ENCODE measurements around the gene FKBP2. TPM values are rescaled to one million over a fixed set of nuclear protein-coding genes. Genes with fewer than 3 reads are reported as not detected.

FKBP2 gene
- total and polyA plus RNA-seq, 4 donors = 50.2 to 298 (median 87.2) TPM

DNA sequence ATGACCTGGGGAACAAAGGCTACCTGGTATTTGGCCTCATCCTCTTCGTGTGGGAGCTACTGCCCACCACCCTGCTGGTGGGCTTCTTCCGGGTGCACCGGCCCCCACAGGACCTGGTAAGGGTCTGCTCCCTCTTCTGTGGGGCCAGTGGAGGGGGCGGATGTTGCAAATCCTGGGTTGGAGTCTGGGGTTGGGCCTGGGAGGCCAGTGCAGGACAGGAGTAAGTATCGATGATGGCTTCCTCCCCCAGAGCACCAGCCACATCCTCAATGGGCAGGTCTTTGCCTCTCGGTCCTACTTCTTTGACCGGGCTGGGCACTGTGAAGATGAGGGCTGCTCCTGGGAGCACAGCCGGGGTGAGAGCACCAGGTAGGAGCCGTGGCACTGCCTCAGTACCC is 47.5 kb downstream of the FKBP2 start:
- no peak for DNase-seq

DNA sequence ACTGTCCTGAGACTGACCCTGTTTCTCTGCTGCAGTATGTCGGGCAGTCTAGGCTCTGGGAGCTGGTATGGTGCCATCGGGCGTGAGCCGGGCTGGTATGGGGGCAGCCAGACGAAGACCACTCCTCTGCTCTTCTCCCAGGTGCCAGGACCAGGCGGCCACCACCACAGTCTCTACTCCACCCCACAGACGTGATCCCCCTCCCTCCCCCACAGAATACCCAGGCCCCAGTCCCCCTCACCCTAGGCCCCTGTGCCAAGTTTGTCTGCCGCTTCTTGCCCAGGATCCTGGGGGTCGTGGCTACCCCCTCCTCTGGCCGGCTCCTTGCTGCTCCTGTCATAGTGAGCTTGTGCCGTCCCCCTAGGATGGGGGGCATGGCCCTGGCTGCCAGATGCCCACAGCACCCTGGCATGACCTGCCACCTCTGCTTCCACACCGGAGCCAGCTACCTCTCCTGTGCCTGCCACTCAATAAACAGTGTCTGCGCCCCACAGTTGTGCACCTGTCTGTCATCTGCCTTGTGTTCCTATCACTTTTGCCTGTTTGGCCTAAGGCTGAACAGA is 48.2 kb downstream of the FKBP2 start:
- no peaks in the 10 kb centered on the region for H3K4me1 ChIP-seq (ENCODE audit: control insufficient read depth in 1 of 2, insufficient read depth in 2 of 2, low read length in 2 of 2)
- no peak overlapping the region for H3K27ac ChIP-seq (ENCODE audit: low read depth in 1 of 2, low read length in 2 of 2)
- H3K36me3 ChIP-seq (ENCODE audit: control insufficient read depth in 1 of 2, insufficient read depth in 2 of 2, low read length in 1 of 2) = no peaks in the 10 kb centered on the region
- no peak for DNase-seq
- intact Hi-C loops (cut with DNase I) = no loop called here
- ATAC-seq (ENCODE audit: low FRiP score) = no peak
- no peaks in the 10 kb centered on the region for H3K9me3 ChIP-seq (ENCODE audit: control insufficient read depth, low read length)
- H3K4me3 ChIP-seq (ENCODE audit: low read length in 2 of 2) = no peak overlapping the region
- no peaks in the 10 kb centered on the region for H3K27me3 ChIP-seq (ENCODE audit: control insufficient read depth in 1 of 2, insufficient read depth in 2 of 2, low read length in 1 of 2)
- 92 to 93% methylated on average over 13 of the region's 13 CpGs for WGBS, 2 donors

More for the DNA sequence above, 47.5 kb downstream of the FKBP2 start:
- Histone ChIP-seq H3K27me3 (ENCODE audit: control insufficient read depth in 1 of 2, insufficient read depth in 2 of 2, low read length in 1 of 2) (no peaks in the 10 kb centered on the region), H3K27ac (ENCODE audit: low read depth in 1 of 2, low read length in 2 of 2) (no peak overlapping the region), H3K4me1 (ENCODE audit: control insufficient read depth in 1 of 2, insufficient read depth in 2 of 2, low read length in 2 of 2) (no peaks in the 10 kb centered on the region), H3K9me3 (ENCODE audit: control insufficient read depth, low read length) (no peaks in the 10 kb centered on the region), H3K36me3 (ENCODE audit: control insufficient read depth in 1 of 2, insufficient read depth in 2 of 2, low read length in 1 of 2) (no peaks in the 10 kb centered on the region), H3K4me3 (ENCODE audit: low read length in 2 of 2) (no peak overlapping the region)
- no peak for ATAC-seq (ENCODE audit: low FRiP score)
- WGBS, 2 donors = 90 to 92% methylated on average over 9 of the region's 9 CpGs
- intact Hi-C loops (cut with DNase I) = no loop called here

DNA sequence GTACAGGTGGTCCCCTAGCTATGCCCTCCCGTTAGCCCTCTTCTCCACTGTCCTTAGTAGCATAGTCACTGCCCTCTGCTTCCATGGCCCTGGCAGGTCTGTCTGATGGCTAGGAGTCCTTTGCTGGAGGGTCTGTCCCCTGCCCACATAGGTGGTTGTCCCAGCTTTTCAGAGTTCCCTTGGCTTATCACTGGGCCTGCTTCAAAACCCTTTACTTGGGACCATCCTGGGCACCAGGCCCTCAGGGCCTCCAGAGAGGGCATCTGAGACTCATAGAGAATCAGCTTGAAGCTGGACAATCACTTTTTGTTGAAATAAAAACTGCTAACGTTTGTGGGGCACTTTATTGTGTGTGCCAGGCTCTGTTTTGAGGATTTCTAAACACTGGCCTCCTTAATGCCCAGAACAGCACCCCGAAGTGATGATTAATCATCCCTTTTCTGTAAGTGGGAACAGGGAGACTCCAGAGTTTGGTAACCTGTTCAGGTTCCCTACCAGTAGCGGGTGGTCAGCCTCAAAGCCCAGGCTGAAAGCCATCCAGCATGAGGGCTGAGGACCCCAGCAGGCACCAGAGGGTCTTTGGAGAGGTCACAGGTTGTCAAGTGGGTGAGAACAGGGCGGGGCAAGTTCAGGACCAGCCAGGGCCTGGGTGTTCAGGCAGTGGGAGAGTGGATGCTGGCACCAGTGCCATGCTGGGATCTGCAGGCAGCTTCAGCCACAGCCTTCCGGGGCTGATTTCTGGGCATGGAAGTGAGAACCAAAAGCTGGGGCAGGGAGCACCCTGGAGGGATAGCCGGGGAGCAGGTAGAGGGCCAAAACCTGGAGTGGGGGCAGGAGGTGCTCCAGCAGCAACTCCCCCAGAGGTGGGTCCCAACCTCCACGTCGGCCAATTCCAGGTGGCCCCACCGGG is 49.7 kb downstream of the FKBP2 start:
- 54 to 55% methylated on average over 10 of the region's 10 CpGs for WGBS, 2 donors
- intact Hi-C loops (cut with DNase I) = no loop called here
- H3K4me3 ChIP-seq (ENCODE audit: low read length in 2 of 2) = no peak overlapping the region
- no peak for DNase-seq
- ATAC-seq (ENCODE audit: low FRiP score) = no peak
- no peak overlapping the region for H3K27ac ChIP-seq (ENCODE audit: low read depth in 1 of 2, low read length in 2 of 2)
- H3K36me3 ChIP-seq (ENCODE audit: control insufficient read depth in 1 of 2, insufficient read depth in 2 of 2, low read length in 1 of 2) = no peaks in the 10 kb centered on the region
- H3K4me1 ChIP-seq (ENCODE audit: control insufficient read depth in 1 of 2, insufficient read depth in 2 of 2, low read length in 2 of 2) = no peaks in the 10 kb centered on the region
- H3K9me3 ChIP-seq (ENCODE audit: control insufficient read depth, low read length) = no peaks in the 10 kb centered on the region
- no peaks in the 10 kb centered on the region for H3K27me3 ChIP-seq (ENCODE audit: control insufficient read depth in 1 of 2, insufficient read depth in 2 of 2, low read length in 1 of 2)

DNA sequence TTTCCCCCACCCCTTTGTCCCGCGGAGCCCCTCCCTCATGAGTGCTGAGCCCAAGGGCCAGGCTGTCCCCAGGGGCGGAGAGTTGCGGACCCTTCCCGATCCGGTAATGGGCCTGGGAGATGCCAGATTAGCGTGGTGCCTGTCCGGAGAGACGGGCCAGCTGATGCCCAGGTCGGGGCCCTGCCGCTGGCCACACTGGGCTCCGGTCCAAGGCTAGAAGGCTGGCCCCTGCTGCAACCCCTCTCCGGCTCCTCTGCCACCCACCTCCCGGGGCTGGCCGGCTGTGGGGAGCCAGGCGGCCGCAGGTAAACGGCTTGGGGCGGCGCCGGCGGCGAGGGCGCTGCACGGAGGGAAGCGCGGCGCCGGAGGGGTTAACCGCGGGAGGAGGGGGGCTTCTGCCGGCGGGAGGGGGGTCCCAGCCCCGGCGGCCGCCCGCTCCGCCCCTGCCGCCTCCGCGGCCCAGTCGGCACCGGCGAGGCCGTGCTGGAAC is 50.4 kb downstream of the FKBP2 start, which contains the start of gene KCNK4:
KCNK4 (plus strand) TSS at position 41 of the 490 bp plus-strand sequence. CDS start 1,717 bp downstream, outside the sequence.
- no peak for ATAC-seq (ENCODE audit: low FRiP score)
- DNase-seq = no peak

DNA sequence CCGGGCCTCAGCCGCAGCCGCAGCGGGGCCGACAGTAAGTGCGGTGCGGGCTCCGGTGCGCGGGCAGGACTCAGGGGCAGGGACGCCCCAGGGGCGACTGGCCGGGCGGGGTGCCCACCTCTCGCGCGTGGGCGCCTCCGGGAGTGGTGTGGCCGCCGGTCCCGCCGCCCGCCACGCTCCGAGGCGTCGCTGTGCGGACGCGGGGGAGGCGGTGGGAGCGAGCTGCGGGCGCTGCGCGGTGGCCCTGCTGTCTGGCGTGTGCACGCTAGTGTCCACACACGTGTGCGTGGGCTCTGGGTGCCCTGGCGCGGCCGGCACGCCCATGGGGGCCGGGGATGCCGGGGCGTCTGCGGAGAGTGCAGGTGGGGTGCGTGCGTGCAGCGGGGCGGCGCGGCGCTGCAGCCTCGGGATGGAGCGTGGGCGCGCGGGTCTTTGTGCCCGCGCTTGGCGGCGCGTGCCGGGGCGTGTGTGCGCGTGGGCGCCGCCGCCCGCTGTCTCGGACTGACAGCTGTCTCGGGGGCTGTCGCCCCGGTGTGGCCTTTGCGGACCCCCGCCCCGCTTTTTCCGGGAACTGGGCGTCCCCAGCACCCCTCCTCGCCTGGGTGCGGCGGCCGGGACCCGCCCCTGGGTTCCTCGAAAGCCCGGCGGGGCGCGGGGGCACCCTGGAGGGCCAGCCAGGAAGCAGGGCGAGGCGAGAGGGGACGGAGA is 51.0 kb downstream of the FKBP2 start:
- intact Hi-C loops (cut with DNase I) = no loop called here
- DNase-seq = no peak
- WGBS, 2 donors = 0 to 1% methylated on average over 78 to 96 of the region's 96 CpGs
- ATAC-seq (ENCODE audit: low FRiP score) = no peak
- H3K36me3 ChIP-seq (ENCODE audit: control insufficient read depth in 1 of 2, insufficient read depth in 2 of 2, low read length in 1 of 2) = no peaks in the 10 kb centered on the region
- H3K27me3 ChIP-seq (ENCODE audit: control insufficient read depth in 1 of 2, insufficient read depth in 2 of 2, low read length in 1 of 2) = no peaks in the 10 kb centered on the region
- H3K27ac ChIP-seq (ENCODE audit: low read depth in 1 of 2, low read length in 2 of 2) = no peak overlapping the region
- H3K9me3 ChIP-seq (ENCODE audit: control insufficient read depth, low read length) = no peaks in the 10 kb centered on the region
- H3K4me3 ChIP-seq (ENCODE audit: low read length in 2 of 2) = no peak overlapping the region
- H3K4me1 ChIP-seq (ENCODE audit: control insufficient read depth in 1 of 2, insufficient read depth in 2 of 2, low read length in 2 of 2) = no peaks in the 10 kb centered on the region

More for the DNA sequence above, 50.4 kb downstream of the FKBP2 start, which contains the start of gene KCNK4:
- H3K4me3 ChIP-seq (ENCODE audit: low read length in 2 of 2) = no peak within 1 kb of the TSS
- intact Hi-C loops (cut with DNase I) = no loop called here
- H3K27me3 ChIP-seq (ENCODE audit: control insufficient read depth in 1 of 2, insufficient read depth in 2 of 2, low read length in 1 of 2) = no peaks in the 10 kb centered on the region
- 2 to 6% methylated on average over 27 to 45 of the region's 45 CpGs for WGBS, 2 donors
- no peaks in the 10 kb centered on the region for H3K36me3 ChIP-seq (ENCODE audit: control insufficient read depth in 1 of 2, insufficient read depth in 2 of 2, low read length in 1 of 2)
- H3K4me1 ChIP-seq (ENCODE audit: control insufficient read depth in 1 of 2, insufficient read depth in 2 of 2, low read length in 2 of 2) = no peaks in the 10 kb centered on the region
- H3K27ac ChIP-seq (ENCODE audit: low read depth in 1 of 2, low read length in 2 of 2) = no peak within 1 kb of the TSS
- no peaks in the 10 kb centered on the region for H3K9me3 ChIP-seq (ENCODE audit: control insufficient read depth, low read length)

DNA sequence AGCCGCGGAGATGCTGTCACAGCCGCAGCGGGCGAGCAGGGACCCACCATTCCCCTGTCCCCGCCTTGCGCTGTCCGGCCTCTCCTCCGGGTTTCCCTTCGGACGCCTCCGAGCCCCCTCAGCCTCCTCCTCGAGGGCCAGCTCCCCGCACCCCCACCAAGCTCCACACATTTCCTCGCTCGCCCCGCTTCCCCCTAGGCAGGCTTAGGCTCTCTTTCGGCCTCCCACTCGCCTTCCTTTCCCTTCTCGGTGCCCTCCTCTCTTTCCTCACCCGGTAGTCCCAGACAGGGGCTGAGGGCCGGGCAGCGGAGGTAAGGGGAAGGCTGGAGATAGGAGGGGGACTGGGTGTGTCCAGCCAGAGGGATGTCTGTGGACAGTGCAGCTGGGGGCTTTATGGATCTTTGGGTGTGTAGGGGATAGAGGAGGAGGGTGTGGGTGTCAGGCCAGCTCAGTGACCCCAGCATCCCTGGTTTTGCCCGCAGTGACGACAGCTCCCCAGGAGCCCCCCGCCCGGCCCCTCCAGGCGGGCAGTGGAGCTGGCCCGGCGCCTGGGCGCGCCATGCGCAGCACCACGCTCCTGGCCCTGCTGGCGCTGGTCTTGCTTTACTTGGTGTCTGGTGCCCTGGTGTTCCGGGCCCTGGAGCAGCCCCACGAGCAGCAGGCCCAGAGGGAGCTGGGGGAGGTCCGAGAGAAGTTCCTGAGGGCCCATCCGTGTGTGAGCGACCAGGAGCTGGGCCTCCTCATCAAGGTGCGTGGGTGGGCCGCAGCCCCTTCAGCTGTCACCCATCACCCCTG is 51.8 kb downstream of the FKBP2 start:
- intact Hi-C loops (cut with DNase I) = no loop called here
- Histone ChIP-seq H3K4me1 (ENCODE audit: control insufficient read depth in 1 of 2, insufficient read depth in 2 of 2, low read length in 2 of 2) (no peaks in the 10 kb centered on the region), H3K36me3 (ENCODE audit: control insufficient read depth in 1 of 2, insufficient read depth in 2 of 2, low read length in 1 of 2) (no peaks in the 10 kb centered on the region), H3K27me3 (ENCODE audit: control insufficient read depth in 1 of 2, insufficient read depth in 2 of 2, low read length in 1 of 2) (no peaks in the 10 kb centered on the region), H3K27ac (ENCODE audit: low read depth in 1 of 2, low read length in 2 of 2) (no peak overlapping the region), H3K9me3 (ENCODE audit: control insufficient read depth, low read length) (no peaks in the 10 kb centered on the region), H3K4me3 (ENCODE audit: low read length in 2 of 2) (no peak overlapping the region)
- ATAC-seq (ENCODE audit: low FRiP score) = no peak
- DNase-seq = no peak
- 30 to 32% methylated on average over 31 to 42 of the region's 42 CpGs for WGBS, 2 donors
